MM.1S (cell line): Measurements from ENCODE around the gene FBLN2.

Experiments used
- DNase-seq: peaks from one replicate; pipeline ENCODE4 v3.0.0-alpha.2; 2015
- H2AFZ ChIP-seq: fragments of 300-600 bp; sonication (generic); 2 replicates; pipeline ENCODE4 v1.6.0; 2016; ENCODE audit warnings: antibody characterized with exemption, low read length
- H3F3A ChIP-seq: fragments of 300-600 bp; sonication (generic); 2 replicates; pipeline ENCODE4 v1.6.1; 2016; ENCODE audit warnings: mild to moderate bottlenecking, antibody characterized with exemption, low read length, moderate library complexity, mixed read lengths; ENCODE audit not compliant: insufficient read depth
- H3K27ac ChIP-seq: fragments of 300-600 bp; sonication (generic); 2 replicates; pipeline ENCODE4 v1.5.1; 2016; ENCODE audit warnings: mild to moderate bottlenecking, low read length
- H3K27me3 ChIP-seq: fragments of 300-600 bp; sonication (generic); replicated peaks from 2 replicates; pipeline ENCODE4 v1.6.0; 2016; ENCODE audit warnings: low read length; ENCODE audit not compliant: insufficient read depth
- H3K36me3 ChIP-seq: fragments of 300-600 bp; sonication (generic); replicated peaks from 2 replicates; pipeline ENCODE4 v1.6.1; 2016; ENCODE audit warnings: mild to moderate bottlenecking, low read length, mixed read lengths; ENCODE audit not compliant: insufficient read depth
- H3K4me1 ChIP-seq: fragments of 300-600 bp; sonication (generic); 2 replicates; pipeline ENCODE4 v1.6.1; 2016; ENCODE audit warnings: low read length, mixed read lengths
- H3K4me2 ChIP-seq: fragments of 300-600 bp; sonication (generic); 2 replicates; pipeline ENCODE4 v1.6.0; 2016; ENCODE audit warnings: low read depth, low read length
- H3K4me3 ChIP-seq: fragments of 300-600 bp; sonication (generic); 2 replicates; pipeline ENCODE4 v1.5.1; 2016; ENCODE audit warnings: low read length, mixed read lengths
- H3K79me2 ChIP-seq: fragments of 300-600 bp; sonication (generic); 2 replicates; pipeline ENCODE4 v1.6.1; 2016; ENCODE audit warnings: mixed run types, low read length, mixed read lengths
- H3K9ac ChIP-seq: fragments of 300-600 bp; sonication (generic); 2 replicates; pipeline ENCODE4 v1.6.1; 2016; ENCODE audit warnings: low read length, mixed read lengths
- H3K9me2 ChIP-seq: fragments of 300-600 bp; sonication (generic); replicated peaks from 2 replicates; pipeline ENCODE4 v1.6.1; 2016; ENCODE audit warnings: mild to moderate bottlenecking, low read length, mixed read lengths; ENCODE audit not compliant: insufficient read depth
- H3K9me3 ChIP-seq: fragments of 300-600 bp; sonication (generic); replicated peaks from 2 replicates; pipeline ENCODE4 v1.6.1; 2016; ENCODE audit warnings: mild to moderate bottlenecking, low read length, mixed read lengths; ENCODE audit not compliant: insufficient read depth
- H4K20me1 ChIP-seq: fragments of 300-600 bp; sonication (generic); 2 replicates; pipeline ENCODE4 v1.6.1; 2016; ENCODE audit warnings: mild to moderate bottlenecking, low read length, moderate library complexity, mixed read lengths; ENCODE audit not compliant: insufficient read depth
- EZH2 ChIP-seq: fragments of 300-600 bp; sonication (generic); optimal IDR thresholded peaks from 2 replicates; pipeline ENCODE3; 2017; ENCODE audit warnings: low read depth, mild to moderate bottlenecking, antibody characterized with exemption, low read length, mixed read lengths
- EZH2phosphoT487 ChIP-seq: fragments of 300-600 bp; sonication (generic); IDR thresholded peaks from 2 replicates; pipeline ENCODE4 v1.6.1; 2018; ENCODE audit warnings: antibody characterized with exemption, low read length
- TF ChIP-seq, protein P1 (sequence below): fragments of 300-600 bp; sonication (generic); IDR thresholded peaks from 2 replicates; pipeline ENCODE4 v1.5.1; 2016; ENCODE audit warnings: antibody characterized with exemption, low read length, mixed read lengths

The FBLN2 gene

DNA sequence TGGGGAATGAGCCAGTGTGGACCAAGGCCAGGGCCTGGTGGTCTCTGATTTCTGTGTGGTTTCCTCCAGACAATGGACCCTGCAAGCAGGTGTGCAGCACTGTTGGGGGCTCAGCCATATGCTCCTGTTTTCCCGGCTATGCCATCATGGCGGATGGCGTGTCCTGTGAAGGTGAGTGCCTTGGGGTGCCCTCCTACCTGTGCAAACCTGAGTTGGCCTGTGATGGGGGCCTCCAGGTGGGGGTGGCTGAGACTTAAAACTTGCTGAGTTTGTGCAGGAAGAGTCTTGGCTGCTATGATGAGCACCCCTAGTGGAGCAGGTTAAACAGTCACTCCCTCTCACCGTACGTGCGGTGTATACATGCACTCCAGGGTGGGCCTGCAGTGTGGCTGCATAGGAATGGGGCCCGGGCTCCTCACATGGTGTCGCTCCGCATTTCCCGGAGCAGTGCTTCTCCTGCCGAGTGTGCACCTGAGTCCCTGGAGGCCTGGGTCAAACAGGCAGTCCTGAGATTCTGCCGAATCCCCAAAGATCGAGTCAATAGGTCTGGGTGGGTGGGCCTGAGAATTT lies 70.8 kb downstream of the FBLN2 start:
- Histone ChIP-seq H3K9ac (no peak overlapping the region), H3K79me2 (no peaks in the 10 kb centered on the region), H3K27me3 (peaks cover 70% of the 10 kb centered on the region), H3K27ac (no peak overlapping the region), H4K20me1 (no peaks in the 10 kb centered on the region), H3K4me1 (no peaks in the 10 kb centered on the region), H3K9me3 (no peaks in the 10 kb centered on the region), H3K4me2 (no peak overlapping the region), H2AFZ (no peak overlapping the region), H3F3A (no peaks in the 10 kb centered on the region), H3K4me3 (no peak overlapping the region), H3K9me2 (no peaks in the 10 kb centered on the region), H3K36me3 (no peaks in the 10 kb centered on the region)
- no peak for TF ChIP-seq EZH2
- no peak for TF ChIP-seq EZH2phosphoT487
- TF ChIP-seq, protein P1, sequence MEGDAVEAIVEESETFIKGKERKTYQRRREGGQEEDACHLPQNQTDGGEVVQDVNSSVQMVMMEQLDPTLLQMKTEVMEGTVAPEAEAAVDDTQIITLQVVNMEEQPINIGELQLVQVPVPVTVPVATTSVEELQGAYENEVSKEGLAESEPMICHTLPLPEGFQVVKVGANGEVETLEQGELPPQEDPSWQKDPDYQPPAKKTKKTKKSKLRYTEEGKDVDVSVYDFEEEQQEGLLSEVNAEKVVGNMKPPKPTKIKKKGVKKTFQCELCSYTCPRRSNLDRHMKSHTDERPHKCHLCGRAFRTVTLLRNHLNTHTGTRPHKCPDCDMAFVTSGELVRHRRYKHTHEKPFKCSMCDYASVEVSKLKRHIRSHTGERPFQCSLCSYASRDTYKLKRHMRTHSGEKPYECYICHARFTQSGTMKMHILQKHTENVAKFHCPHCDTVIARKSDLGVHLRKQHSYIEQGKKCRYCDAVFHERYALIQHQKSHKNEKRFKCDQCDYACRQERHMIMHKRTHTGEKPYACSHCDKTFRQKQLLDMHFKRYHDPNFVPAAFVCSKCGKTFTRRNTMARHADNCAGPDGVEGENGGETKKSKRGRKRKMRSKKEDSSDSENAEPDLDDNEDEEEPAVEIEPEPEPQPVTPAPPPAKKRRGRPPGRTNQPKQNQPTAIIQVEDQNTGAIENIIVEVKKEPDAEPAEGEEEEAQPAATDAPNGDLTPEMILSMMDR = no peak
- no peak for DNase-seq

- H4K20me1 ChIP-seq = no peaks in the 10 kb centered on the region
Observed at GRCh38 chr3:13620281-13620680, 71.4 kb downstream of the FBLN2 start.

GRCh38 chr3:13620776-13621365 lies 71.9 kb downstream of the FBLN2 start:
- no peaks in the 10 kb centered on the region for H3K36me3 ChIP-seq
- no peaks in the 10 kb centered on the region for H3K4me1 ChIP-seq
- H3K79me2 ChIP-seq = no peaks in the 10 kb centered on the region
- no peak overlapping the region for H3K4me2 ChIP-seq
- no peaks in the 10 kb centered on the region for H3K9me3 ChIP-seq
- H3K4me3 ChIP-seq = no peak overlapping the region
- H4K20me1 ChIP-seq = no peaks in the 10 kb centered on the region
- H3F3A ChIP-seq = no peaks in the 10 kb centered on the region
- H3K9ac ChIP-seq = no peak overlapping the region
- peaks cover 74% of the 10 kb centered on the region for H3K27me3 ChIP-seq
- no peaks in the 10 kb centered on the region for H3K9me2 ChIP-seq
- H3K27ac ChIP-seq = no peak overlapping the region
- no peak for DNase-seq
- no peak for TF ChIP-seq EZH2phosphoT487
- TF ChIP-seq, protein P1 = no peak
- no peak for TF ChIP-seq EZH2
- no peak overlapping the region for H2AFZ ChIP-seq

More at GRCh38 chr3:13620281-13620680, 71.4 kb downstream of the FBLN2 start:
- Histone ChIP-seq H3K9me2 (no peaks in the 10 kb centered on the region), H3K27ac (no peak overlapping the region), H2AFZ (no peak overlapping the region), H3F3A (no peaks in the 10 kb centered on the region), H3K4me3 (no peak overlapping the region), H3K9me3 (no peaks in the 10 kb centered on the region), H3K4me1 (no peaks in the 10 kb centered on the region), H3K79me2 (no peaks in the 10 kb centered on the region), H3K27me3 (peaks cover 74% of the 10 kb centered on the region), H3K36me3 (no peaks in the 10 kb centered on the region), H3K4me2 (no peak overlapping the region), H3K9ac (no peak overlapping the region)
- DNase-seq = no peak
- TF ChIP-seq, protein P1 = no peak
- no peak for TF ChIP-seq EZH2phosphoT487
- no peak for TF ChIP-seq EZH2
